Glomerular visceral epithelial cell (primary cell): ENCODE measurements around the gene SLC22A4.

Experiments
- DNase-seq: peaks from one replicate; pipeline ENCODE4 v3.0.0-alpha.2; 2016; ENCODE audit errors: extremely low spot score

The SLC22A4 gene

GRCh38 chr5:132299917-132300316 is 5.7 kb downstream of the SLC22A4 start:
- no peak for DNase-seq

DNA sequence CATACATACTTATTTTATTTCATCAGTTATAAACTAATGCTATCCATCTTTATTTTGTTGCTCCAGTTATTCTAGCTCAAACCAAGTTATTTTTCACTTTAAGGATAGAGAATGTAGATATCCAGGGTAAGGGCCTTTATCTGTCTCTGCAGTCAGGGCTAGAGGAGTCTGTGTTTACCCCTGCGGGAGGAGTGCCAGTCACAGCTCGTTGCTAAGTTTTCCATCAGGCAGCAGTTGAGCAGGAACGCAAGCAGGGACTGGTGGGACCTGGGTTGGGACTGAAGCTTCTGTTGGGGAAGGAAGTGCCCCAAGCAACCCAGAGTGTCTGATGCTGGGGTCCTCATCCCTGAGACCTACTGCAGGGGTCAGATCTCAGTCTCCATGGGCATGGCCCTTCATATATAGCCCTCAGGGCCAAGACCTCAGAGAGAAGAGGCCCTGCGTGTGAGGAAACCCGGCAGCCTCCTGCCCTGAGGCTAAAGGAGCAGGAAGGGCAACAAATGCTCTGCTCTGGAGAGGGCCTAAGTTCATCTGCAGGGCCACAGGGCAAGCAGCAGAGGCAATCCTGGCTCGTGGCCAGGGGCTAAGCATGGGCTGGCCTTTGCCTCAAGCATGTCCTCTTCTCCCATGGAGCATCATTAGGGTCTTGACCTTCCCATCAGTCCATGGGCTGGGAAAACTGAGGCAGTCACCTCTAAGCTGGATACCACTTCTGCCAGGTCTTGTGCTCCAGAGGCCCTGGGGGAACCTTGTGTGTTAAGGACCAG is 6.6 kb downstream of the SLC22A4 start:
- no peak for DNase-seq

- no peak for DNase-seq
These were observed 7.4 kb downstream of the SLC22A4 start for GRCh38 chr5:132301344-132302271.

DNA sequence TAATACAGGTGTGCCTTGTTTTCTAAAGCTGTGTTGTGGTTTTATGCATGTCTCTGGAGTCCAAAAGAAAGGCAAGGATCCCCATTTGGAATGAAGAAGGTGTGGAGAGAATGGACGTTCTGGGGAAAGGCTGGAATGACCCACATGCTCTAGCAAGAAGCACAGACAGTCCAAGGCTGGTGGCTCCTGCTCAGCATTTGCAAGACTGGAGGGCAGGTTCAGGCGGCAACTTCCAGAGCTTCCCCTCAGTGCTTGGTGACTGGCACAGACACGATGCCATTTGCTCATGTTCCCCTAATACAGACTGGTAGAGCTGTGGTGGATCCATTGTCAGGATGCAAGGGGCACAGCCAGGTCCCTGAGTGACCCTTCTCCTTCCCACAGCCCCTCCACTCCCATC is 8.2 kb downstream of the SLC22A4 start:
- DNase-seq: no peak

GRCh38 chr5:132303589-132303988 is 9.4 kb downstream of the SLC22A4 start:
- DNase-seq: no peak

DNA sequence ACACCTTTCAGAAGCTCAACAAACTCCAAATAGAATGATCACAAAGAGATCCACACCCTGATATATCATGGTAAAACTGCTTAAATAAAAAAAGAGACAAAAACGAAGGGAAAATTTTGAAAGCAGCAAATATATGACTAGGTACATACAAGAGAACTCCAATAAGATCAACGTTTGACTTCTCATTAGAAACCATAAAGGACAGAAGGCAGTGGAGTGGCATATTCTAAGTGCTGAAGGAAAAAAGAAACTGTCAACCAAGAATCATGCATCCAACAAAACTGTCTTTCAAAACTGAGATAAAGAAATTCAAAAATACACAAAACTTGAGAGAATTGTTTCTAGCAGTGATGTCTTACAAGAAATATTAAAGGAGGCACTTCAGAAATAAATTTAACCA is 11.2 kb downstream of the SLC22A4 start:
- no peak for DNase-seq

- no peak for DNase-seq
These were observed 14.5 kb downstream of the SLC22A4 start for GRCh38 chr5:132308701-132309100.

- DNase-seq: no peak
These were observed 15.5 kb downstream of the SLC22A4 start for GRCh38 chr5:132309679-132310078.

- DNase-seq: no peak
These were observed 16.1 kb downstream of the SLC22A4 start for GRCh38 chr5:132310141-132310834.

DNA sequence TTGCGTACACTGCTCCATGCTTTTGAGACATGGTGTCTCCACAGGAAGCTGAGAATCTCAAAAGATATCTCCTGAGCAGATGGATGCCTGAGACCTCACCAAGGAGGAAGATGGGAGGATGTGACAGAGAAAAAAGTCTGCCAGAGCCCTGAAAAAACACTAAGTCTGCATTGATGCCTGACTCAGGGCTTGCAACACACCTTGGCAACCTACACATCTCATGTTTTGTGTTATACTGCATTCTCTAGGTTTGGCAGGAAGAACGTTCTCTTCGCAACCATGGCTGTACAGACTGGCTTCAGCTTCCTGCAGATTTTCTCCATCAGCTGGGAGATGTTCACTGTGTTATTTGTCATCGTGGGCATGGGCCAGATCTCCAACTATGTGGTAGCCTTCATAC is 19.2 kb downstream of the SLC22A4 start:
- DNase-seq: no peak

DNA sequence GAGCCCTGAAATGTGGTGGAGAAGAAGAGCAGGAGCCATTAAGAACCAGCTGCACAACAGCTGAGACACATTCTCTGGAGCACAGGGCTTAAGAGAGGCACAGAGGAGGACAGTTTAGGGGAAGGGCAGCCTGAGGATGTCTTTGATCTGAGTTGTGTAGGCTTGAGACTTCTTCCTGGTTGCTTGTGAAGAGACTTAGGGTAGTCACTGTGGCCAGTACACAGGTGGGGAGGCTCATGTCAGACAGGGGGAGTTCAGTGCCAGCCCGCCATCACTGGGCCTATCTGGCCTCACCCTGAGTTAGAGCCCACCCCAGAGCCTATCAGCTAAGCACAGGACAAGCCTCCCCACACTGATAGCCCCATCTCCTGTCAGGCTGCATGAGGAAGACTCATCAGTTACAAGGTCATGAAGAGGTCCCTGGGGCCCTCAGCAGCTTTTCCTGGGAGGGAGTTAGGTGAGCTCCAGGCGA is 19.8 kb downstream of the SLC22A4 start:
- DNase-seq: no peak

- no peak for DNase-seq
These were observed 21.4 kb downstream of the SLC22A4 start for GRCh38 chr5:132315529-132316067.

DNA sequence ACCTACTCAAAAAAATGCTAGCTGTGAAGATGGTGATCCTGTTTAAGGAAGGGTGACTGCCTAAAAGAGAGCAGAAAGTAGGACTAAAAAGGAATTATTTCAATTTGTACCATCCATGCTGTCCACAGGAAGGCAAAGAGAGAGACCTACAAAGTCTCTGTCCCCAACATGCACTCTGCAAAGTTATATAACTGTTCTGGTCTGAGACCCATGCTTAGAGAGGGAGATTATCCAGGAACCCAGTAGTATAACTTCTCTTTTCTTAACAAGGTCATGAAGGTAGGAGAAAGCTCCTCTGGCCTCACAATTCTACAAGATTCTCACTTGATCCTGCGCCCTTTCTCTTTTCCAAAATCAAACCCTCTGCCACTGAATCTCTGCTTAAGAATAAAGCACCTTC is 25.8 kb downstream of the SLC22A4 start:
- no peak for DNase-seq

GRCh38 chr5:132321109-132321721 is 27.0 kb downstream of the SLC22A4 start:
- DNase-seq: no peak

GRCh38 chr5:132322266-132322665 is 28.1 kb downstream of the SLC22A4 start:
- no peak for DNase-seq

- no peak for DNase-seq
These were observed 29.0 kb downstream of the SLC22A4 start for GRCh38 chr5:132323202-132323601.

DNA sequence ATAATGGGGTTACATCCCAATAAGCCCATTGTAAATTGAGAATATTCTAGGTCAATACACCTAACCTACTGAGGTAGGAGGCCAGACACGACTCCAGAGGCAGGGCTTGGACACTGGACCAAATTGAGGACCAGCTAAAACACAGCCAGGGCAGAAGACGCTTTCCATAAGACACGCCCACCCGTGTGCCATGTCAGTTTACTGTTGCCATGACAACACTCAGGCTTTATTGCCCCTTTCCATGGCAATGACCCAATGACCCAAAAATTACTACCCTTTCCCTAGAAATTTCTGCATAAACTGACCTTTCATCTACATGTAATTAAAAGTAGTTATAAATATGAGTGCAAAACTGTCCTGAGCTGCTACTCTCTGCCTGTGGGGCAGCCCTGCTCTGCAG is 31.5 kb downstream of the SLC22A4 start:
- DNase-seq: no peak

DNA sequence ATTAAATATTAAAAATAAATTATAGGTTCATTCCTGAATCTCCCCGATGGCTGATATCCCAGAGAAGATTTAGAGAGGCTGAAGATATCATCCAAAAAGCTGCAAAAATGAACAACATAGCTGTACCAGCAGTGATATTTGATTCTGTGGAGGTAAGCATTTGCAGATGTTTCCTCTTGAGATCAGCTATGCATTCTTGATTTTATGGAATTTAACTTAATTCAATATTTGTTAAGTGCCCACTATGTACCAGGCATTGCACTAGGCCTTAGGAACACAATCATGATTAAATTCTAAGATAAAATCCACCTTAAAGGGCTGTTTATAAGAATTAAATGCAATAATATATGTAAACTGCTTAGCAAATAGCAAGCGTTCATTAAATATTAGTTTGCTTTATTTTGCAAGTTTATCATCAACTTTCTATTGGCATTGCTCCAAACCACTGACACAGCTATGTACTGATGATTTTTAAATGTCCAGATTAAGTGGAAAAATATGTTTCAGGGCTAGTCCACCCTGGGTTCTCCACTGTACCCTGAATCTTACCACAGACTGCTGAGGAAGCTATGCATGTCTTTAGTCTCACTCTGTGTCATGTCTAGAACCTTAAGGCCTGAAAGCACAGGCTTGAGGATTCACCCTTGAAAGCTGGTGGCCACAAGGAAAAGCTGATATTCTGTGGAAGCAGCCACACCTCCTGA is 33.2 kb downstream of the SLC22A4 start:
- DNase-seq: peak; percentile 32

GRCh38 chr5:132334812-132335211 is 40.6 kb downstream of the SLC22A4 start:
- no peak for DNase-seq

- DNase-seq: no peak
These were observed 41.2 kb downstream of the SLC22A4 start for GRCh38 chr5:132335402-132335801.

DNA sequence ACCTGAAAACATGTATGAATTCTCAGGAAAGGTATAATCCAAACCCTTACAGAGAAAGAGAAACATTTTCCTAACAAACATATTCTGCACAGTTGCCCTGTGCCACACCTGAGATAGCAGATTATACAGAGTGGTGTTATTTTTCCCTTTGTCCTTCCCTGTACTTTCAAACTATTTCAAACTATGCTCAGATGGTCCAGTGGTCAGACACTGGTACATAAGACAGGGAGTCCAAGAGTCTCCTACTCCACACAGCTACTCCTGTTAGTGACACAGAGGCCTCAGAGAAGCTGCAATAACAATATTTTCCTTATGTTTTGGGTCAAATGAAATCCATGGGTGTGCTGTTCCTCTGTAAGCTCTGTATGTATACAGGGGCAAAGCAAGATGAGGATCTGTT is 45.3 kb downstream of the SLC22A4 start:
- no peak for DNase-seq
